GM19239 (cell line): ENCODE results near the gene IL4.
"Not testable (repeated sequence)": the region's sequence is repeated elsewhere in the genome, so short reads cannot be mapped to it uniquely, and the experiment has no call there.

Source experiments
- DNase-seq: peaks from one replicate; pipeline ENCODE4 v3.0.0; 2011; ENCODE audit warnings: low spot score; ENCODE audit not compliant: insufficient read length
- FAIRE-seq: peaks from 2 replicates; lab custom pipeline; 2011; peaks lifted over from hg19 to GRCh38; lab: Jason Lieb, UNC

Gene IL4

GRCh38 chr5:132673939-132674630 is at the start of gene IL4:
Gene IL4, plus strand, starts transcription at chr5:132673989. Its CDS starts 62 bp downstream, at chr5:132674051.
- FAIRE-seq (peak; percentile 66), DNase-seq (no peak)

DNA sequence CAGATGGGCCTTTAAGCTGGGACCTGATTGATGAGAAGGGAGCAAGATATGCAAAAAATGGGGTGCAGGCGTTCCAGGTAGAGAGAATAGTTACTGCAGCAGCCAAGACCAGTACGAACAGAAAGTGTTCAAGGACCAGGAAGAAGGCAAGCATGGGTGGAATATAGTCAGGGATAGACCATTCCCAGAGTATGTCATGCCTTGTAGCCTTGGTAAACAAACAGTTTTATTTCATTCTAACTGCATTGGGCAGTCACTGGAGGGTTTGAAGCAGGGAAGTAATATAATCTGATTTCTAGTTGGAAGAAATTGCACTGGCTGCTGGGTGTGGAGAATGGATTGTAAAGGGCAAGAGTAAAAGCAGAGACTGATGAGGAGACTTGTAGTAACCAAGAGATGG is 46.3 kb upstream of the IL4 start:
- FAIRE-seq (peak; percentile 4), DNase-seq (no peak)

DNA sequence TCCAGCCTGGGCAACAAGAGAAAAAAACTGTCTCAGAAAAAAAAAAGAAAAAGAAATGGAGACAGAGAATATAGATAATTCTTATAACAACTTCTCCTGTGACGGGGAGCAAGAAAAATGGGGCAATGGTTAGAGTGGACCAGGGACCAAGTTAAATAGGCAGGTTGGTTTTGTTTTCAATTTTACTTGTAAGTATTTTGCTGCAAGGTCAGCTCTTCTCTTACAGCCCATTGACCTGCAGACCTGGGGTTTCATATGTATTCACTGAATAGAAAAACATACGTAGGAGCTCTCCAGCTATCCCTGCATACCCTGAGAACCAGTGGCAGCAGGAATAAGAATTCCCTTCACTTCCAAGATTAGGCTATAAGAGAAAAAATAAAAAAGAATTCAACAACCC is 45.0 kb upstream of the IL4 start:
- FAIRE-seq = peak; percentile 82

DNA sequence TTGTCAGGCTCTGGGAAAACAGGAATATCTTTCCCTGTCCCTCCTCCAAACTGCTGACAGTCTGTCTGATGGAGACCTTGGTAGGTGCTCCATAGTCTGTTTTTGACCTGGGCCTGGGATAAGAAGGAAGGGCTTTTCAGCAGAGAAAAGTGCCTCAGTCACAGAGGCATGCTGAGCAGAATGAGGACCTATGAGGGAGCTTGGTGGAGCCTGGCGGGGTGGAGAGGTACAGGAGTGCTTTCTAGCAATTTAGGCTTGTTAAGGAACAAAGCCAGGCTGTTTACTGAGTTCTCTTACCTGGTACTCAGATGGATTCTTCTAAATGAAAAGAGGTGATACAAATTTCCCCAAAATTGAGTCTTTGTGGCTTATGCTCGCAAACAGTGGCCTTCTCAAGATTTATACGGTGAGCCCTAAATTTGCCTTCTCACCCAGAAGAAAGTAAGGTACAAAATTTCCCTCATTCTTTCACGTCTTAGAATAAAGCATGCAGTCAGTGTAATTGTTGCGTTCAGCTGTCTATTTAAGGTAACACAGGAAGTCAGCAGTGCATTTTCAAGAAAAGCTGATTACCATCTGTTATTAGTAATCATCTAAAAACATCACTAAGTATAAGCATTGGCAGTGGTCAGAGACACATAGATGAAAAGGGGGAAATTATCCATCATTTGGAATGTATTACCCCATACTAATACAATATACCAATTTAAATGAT is 44.4 kb upstream of the IL4 start:
- no peak for DNase-seq

More for the DNA sequence above, 45.0 kb upstream of the IL4 start:
- no peak for DNase-seq

DNA sequence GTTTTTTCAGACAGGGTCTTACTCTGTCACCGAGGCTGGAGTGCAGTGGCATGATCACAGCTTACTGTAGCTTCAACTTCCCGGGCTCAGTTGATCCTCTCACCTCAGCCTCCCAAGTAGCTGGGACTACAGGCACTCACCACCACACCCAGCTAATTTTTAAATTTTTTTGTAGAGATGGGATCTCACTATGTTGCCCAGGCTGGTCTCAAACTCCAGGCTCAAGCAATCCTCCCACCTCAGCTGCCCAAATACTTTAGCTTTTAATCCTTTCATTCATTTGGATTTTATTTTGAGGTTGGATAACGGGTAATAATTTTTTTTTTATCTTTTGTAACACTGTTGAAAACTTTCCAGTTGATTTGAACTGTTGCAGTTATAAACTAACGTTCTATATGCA is 40.2 kb upstream of the IL4 start:
- DNase-seq, FAIRE-seq: not testable (repeated sequence)

More for the DNA sequence above, 44.4 kb upstream of the IL4 start:
- peak; percentile 45 for FAIRE-seq

GRCh38 chr5:132635873-132636272 is 37.9 kb upstream of the IL4 start:
- FAIRE-seq (peak; percentile 85), DNase-seq (no peak)

DNA sequence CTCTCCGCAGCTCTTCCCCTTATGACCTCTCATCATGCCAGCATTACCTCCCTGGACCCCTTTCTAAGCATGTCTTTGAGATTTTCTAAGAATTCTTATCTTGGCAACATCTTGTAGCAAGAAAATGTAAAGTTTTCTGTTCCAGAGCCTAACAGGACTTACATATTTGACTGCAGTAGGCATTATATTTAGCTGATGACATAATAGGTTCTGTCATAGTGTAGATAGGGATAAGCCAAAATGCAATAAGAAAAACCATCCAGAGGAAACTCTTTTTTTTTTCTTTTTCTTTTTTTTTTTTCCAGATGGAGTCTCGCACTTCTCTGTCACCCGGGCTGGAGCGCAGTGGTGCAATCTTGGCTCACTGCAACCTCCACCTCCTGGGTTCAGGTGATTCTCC is 36.5 kb upstream of the IL4 start:
- no peak for DNase-seq
- FAIRE-seq = no peak

GRCh38 chr5:132639706-132640130 is 34.1 kb upstream of the IL4 start:
- no peak for DNase-seq
- FAIRE-seq = peak; percentile 90

- DNase-seq (no peak), FAIRE-seq (no peak)
These were observed 33.2 kb upstream of the IL4 start for GRCh38 chr5:132640613-132641012.

DNA sequence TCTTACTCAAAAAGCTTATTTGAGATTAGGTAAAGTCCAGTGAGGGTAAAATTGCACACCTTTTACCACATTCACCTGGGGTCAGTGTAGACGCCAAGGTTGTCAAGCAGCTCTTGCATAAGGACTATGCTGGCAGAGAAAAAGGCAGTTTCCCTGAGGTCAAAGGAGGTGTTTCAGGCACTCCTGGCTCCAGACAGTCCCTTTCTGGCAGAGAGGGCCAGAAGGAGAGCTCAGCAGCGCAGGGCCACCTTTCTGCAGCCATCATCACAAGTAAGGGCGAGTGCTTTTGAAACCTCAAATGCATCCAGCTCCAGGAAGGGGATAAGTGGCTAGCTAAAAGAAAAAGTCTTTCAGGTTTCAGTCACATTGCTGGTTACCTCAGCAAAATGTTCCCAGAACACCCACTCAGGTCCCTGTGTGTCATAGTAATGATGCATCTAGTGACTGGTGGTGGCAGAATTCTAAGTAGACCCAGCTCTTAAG is 32.5 kb upstream of the IL4 start:
- DNase-seq = no peak
- FAIRE-seq = peak; percentile 42

GRCh38 chr5:132641841-132642240 is 31.9 kb upstream of the IL4 start:
- DNase-seq = no peak
- FAIRE-seq = no peak

DNA sequence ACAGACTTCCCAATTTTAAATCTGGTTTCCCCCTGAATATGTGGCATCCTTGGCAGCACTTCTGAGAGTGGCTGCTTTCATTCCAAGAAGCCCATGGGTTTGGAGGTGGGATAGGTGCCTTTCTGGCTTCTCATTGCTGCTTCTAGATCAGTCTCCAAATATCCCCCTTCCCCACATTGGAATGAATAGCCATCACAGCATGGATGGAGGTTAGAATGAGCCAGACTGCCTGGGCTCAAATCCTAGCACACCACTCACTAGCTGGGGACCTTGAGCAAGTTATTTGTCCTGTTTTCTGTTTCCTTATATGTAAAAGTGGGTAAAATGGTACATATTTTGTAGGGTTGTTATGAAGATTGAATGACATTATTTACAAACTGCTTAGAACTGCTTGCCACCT is 29.6 kb upstream of the IL4 start:
- DNase-seq (no peak), FAIRE-seq (no peak)

- FAIRE-seq (no peak), DNase-seq (no peak)
These were observed 27.1 kb upstream of the IL4 start for GRCh38 chr5:132646583-132647266.

GRCh38 chr5:132647473-132647872 is 26.3 kb upstream of the IL4 start:
- FAIRE-seq (no peak), DNase-seq (no peak)

GRCh38 chr5:132648355-132648754 is 25.4 kb upstream of the IL4 start:
- no peak for FAIRE-seq

DNA sequence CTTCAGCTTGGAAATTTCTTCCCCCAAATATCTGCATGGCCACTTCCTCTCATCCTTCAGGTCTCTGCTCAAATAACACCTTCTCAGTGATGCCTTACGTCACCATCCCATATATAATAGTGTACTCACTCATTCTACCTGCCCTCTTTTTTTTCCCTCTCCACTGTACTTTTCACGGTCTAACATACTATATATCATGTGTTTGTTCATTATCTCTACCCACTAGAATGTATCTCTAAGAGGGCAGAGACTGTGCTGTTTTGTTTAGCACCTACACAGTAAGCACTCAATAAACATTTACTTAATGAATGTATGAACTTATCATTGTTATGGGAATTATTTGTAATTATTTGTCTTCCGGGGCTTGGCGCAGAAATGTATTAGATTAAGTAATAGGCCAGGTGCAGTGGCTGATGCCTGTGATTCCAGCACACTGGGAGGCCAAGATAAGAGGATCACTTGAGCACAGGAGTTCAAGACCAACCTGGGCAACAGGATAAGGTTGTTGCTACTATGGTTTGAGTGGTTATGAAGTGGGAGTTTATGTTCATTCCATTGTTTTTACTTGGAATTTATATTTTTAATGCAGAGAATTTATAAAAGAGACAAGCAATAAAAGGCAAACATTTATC is 21.8 kb upstream of the IL4 start:
- FAIRE-seq (no peak), DNase-seq (no peak)

More at GRCh38 chr5:132648355-132648754, 25.4 kb upstream of the IL4 start:
- DNase-seq = no peak

GRCh38 chr5:132653716-132654115 is 20.1 kb upstream of the IL4 start:
- FAIRE-seq (no peak), DNase-seq (no peak)

DNA sequence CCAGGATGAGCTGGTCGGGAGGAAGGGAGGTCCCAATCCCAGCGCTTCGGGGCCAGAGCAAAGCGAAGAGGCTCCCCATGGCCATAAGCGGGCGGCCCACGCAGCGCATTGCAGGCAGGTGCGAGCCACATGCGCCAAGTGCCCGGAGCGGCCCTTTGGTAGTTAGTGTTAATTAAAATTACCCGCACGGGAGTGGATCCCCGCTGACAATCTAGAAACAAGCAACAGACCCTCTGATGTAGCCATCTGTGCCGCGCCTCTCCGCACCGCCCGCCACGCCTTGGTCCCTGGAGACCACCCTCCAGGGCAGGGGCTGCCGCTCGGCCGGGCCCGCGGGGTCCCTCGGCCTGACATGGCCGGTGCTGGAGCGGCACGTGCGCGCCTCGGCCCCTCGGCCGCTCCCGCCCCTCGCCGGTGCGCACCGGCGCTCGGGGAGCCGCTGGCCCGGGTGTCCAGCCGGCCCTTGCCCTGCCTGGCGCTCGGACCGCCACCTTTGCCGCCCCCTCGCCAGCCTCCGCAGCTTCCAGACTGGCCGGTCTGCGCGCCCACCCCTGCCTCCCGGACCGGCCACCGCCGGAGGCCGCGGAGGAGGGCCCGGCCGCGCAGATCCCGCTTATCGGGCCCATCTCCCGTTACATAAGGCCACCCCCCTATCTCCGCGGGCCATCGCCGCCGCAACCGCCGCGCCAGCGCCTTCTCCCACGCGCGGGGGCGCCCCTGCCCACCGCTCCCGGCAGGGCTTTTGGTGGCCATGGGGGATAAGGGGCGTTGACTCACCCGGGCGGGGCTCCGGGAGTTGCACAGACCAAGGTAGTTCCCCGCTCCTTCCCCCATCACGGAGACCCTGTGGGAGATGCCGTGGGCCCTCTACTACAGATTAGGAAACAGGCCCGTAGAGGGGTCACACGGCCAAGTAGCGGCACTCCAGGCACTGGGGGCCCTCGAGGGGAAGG is 17.7 kb upstream of the IL4 start:
- no peak for DNase-seq

GRCh38 chr5:132656774-132657355 is 16.9 kb upstream of the IL4 start:
- no peak for FAIRE-seq

More for the DNA sequence above, 17.7 kb upstream of the IL4 start:
- FAIRE-seq = no peak

More at GRCh38 chr5:132656774-132657355, 16.9 kb upstream of the IL4 start:
- DNase-seq = no peak
